ENCODE results near the gene WEE2. TPM values are rescaled to one million over a fixed set of nuclear protein-coding genes. Genes with fewer than 3 reads are reported as not detected.

Gene WEE2
- total RNA-seq, 1 donor from 2014 or later: not detected

DNA sequence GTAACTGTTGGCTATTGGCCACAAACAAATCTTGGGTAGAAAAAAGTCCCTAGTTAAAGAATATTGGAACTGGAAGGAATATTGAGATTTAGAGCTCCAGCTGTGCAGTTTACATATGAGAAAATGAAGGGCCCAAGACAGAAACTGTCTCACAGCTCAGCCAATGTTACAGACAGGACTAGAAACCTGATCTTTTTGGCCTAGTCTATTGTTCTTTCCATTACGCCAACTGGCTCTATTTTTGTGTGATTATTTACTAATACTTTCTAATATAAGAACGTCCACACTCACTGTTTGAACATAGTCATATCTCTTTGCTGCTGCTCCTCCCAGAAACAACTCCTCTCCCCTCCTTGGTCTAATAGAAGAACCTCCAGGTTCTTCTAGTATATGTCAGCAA is 1.2 kb downstream of the WEE2 start:
- H3K4me3 ChIP-seq (ENCODE audit: low read depth, low read length): no peak overlapping the region
- FAIRE-seq (no peak), DNase-seq (ENCODE audit: low read depth) (no peak)
- H3K27me3 ChIP-seq (ENCODE audit: control insufficient read depth, insufficient read depth, low read length): no peaks in the 10 kb centered on the region
- TF ChIP-seq, protein P1, sequence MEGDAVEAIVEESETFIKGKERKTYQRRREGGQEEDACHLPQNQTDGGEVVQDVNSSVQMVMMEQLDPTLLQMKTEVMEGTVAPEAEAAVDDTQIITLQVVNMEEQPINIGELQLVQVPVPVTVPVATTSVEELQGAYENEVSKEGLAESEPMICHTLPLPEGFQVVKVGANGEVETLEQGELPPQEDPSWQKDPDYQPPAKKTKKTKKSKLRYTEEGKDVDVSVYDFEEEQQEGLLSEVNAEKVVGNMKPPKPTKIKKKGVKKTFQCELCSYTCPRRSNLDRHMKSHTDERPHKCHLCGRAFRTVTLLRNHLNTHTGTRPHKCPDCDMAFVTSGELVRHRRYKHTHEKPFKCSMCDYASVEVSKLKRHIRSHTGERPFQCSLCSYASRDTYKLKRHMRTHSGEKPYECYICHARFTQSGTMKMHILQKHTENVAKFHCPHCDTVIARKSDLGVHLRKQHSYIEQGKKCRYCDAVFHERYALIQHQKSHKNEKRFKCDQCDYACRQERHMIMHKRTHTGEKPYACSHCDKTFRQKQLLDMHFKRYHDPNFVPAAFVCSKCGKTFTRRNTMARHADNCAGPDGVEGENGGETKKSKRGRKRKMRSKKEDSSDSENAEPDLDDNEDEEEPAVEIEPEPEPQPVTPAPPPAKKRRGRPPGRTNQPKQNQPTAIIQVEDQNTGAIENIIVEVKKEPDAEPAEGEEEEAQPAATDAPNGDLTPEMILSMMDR (IDR thresholded peaks at IDR 0.05; ENCODE audit: insufficient read depth, low read length, severe bottlenecking): no peak
- H3K36me3 ChIP-seq (ENCODE audit: control insufficient read depth, insufficient read depth, low read length): no peaks in the 10 kb centered on the region

DNA sequence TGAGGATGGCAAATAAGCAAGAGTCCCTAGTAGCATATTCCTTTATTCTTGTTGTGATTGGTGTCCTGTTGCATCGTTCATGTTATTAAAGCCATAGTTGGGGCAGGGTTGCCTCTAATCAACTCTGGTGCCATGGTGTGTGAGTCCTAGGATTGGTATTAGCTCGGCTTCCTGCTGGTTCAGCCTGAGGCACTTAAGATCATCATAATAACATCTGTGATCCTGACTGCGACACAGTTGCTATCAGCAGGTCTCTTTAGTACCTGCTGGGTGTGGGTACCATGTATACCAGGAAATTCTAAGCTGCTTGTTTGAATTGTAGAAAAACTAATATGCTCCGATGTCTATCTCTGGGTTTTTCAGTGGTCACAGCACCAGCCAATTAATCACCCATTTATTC is 1.6 kb downstream of the WEE2 start:
- TF ChIP-seq, protein P1 (IDR thresholded peaks at IDR 0.05; ENCODE audit: insufficient read depth, low read length, severe bottlenecking): no peak
- no peaks in the 10 kb centered on the region for H3K36me3 ChIP-seq (ENCODE audit: control insufficient read depth, insufficient read depth, low read length)
- DNase-seq (ENCODE audit: low read depth) (peak; percentile 47), FAIRE-seq (peak; percentile 43)
- H3K27me3 ChIP-seq (ENCODE audit: control insufficient read depth, insufficient read depth, low read length): no peaks in the 10 kb centered on the region
- no peak overlapping the region for H3K4me3 ChIP-seq (ENCODE audit: low read depth, low read length)

DNA sequence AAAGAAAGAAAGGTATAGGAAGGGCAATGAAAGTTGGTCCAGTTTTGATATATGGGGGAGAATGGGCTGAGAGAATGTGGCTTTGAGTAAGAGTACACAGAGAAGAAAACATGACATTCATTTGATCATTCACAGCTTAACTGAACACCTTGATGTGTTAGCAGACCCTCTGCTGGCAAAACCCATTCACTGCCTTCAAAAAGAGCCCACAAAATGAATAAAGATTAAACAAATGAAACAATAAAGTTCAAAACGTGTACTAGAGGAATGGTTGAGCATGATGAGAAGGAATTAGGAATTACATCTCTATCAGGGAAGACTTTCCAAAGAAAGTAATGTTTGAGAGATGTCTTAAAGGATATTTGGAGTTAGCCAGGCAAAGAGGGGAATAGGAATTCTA is 2.1 kb downstream of the WEE2 start:
- no peaks in the 10 kb centered on the region for H3K36me3 ChIP-seq (ENCODE audit: control insufficient read depth, insufficient read depth, low read length)
- FAIRE-seq: no peak
- DNase-seq (ENCODE audit: low read depth): no peak
- no peaks in the 10 kb centered on the region for H3K27me3 ChIP-seq (ENCODE audit: control insufficient read depth, insufficient read depth, low read length)
- TF ChIP-seq, protein P1 (IDR thresholded peaks at IDR 0.05; ENCODE audit: insufficient read depth, low read length, severe bottlenecking): no peak
- no peak overlapping the region for H3K4me3 ChIP-seq (ENCODE audit: low read depth, low read length)

DNA sequence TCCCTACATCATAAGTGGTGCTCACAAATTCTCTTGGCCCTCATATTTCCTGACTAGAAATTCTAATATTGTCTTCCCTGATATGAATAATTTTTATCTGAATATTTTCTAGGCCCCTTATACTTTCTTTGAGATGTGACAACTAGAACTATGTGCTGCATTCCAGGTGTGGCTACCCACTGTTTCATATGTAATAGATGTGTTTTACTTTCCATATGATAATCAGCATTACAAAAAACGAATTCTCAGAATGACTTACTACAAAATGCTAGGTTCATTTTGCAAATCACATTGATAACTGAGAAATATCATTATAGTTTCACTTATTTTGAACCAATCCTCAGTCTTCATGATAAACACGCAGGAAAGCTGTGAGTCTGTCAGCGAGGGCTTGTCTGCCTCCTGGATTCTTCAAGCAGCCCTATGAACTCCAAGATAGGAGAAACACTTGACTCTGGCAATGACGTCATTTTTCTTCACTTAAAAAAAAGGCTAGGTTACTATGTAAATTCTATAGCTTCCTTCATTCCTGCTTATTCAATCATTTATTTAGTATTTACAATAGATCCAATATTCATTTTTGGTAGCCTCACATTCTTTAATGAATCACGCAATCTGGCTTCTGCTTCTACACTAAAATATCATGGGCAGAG is 4.6 kb downstream of the WEE2 start:
- no peak for FAIRE-seq
- no peak overlapping the region for H3K4me3 ChIP-seq (ENCODE audit: low read depth, low read length)
- TF ChIP-seq, protein P1 (IDR thresholded peaks at IDR 0.05; ENCODE audit: insufficient read depth, low read length, severe bottlenecking): no peak
- DNase-seq (ENCODE audit: low read depth): no peak
- peaks cover 3% of the 10 kb centered on the region for H3K27me3 ChIP-seq (ENCODE audit: control insufficient read depth, insufficient read depth, low read length)
- H3K36me3 ChIP-seq (ENCODE audit: control insufficient read depth, insufficient read depth, low read length): no peaks in the 10 kb centered on the region

DNA sequence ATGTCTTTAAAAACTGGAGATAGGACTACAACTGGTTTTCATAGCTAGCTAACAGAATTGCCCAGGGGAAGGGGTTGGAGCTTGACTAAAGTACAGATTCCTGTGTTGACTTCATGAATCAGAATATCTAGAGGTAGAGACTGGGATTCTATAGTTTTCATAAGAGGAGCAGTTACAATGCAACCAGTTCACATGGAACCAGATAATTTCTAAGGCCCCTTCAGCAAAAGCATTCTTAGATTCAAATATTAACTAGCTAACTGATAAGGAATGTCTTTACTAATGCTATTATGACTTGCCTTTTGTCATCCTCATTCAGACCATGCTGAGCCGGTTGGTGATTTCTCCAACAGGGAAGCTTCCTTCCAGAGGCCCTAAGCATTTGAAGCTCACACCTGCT is 5.7 kb downstream of the WEE2 start:
- TF ChIP-seq, protein P1 (IDR thresholded peaks at IDR 0.05; ENCODE audit: insufficient read depth, low read length, severe bottlenecking): no peak
- Histone ChIP-seq H3K4me3 (ENCODE audit: low read depth, low read length) (no peak overlapping the region), H3K36me3 (ENCODE audit: control insufficient read depth, insufficient read depth, low read length) (no peaks in the 10 kb centered on the region), H3K27me3 (ENCODE audit: control insufficient read depth, insufficient read depth, low read length) (peaks cover 3% of the 10 kb centered on the region)
- no peak for FAIRE-seq
- DNase-seq (ENCODE audit: low read depth): no peak

DNA sequence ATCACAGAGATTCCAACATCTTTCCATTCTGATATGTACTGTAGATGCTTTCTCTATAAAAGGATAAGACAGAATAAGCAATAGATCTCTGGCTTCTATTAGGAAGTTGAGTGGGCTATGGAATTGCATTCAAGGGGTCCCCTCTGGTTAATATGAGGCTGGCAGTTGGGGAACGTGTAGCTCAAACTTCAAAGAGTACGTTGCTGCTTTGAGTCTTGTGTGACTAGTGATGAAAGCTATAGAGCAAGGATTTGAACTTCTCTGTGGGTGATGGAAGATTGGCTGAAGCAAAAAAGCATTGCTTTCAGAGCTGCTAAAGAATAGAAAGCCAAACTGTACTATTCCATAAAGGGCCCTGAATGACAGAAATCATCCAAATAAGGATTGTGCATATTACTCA is 6.4 kb downstream of the WEE2 start:
- DNase-seq (ENCODE audit: low read depth) (no peak), FAIRE-seq (no peak)
- Histone ChIP-seq H3K36me3 (ENCODE audit: control insufficient read depth, insufficient read depth, low read length) (no peaks in the 10 kb centered on the region), H3K4me3 (ENCODE audit: low read depth, low read length) (no peak overlapping the region), H3K27me3 (ENCODE audit: control insufficient read depth, insufficient read depth, low read length) (peaks cover 3% of the 10 kb centered on the region)
- TF ChIP-seq, protein P1 (IDR thresholded peaks at IDR 0.05; ENCODE audit: insufficient read depth, low read length, severe bottlenecking): no peak
